MCF 10A (cell line): ENCODE results near the gene SIAH2. TPM values are rescaled to one million over a fixed set of nuclear protein-coding genes. Genes with fewer than 3 reads are reported as not detected.
A peak's percentile ranks its signal among the peaks of the same experiment; 100 is the strongest.

Source experiments
- BruUV-seq: library from RNA; stranded (reverse); fragments of 400-500 nt; replicated peaks from 2 replicates; lab custom pipeline; 2021; lab: Mats Ljungman, UMichigan
- CTCF ChIA-PET: fragments of 300-600 bp; sonication (Branson Sonifier 250); formaldehyde crosslinking; extraction: SDS; loops from one replicate; lab custom pipeline; 2021; ENCODE audit warnings: antibody characterized with exemption, inconsistent platforms; lab: Yijun Ruan, JAX
- POLR2A ChIA-PET: fragments of 300-600, 350-650 bp; sonication (Branson Sonifier 250); formaldehyde crosslinking; extraction: SDS; loops from one replicate; lab custom pipeline; 2020; ENCODE audit warnings: antibody characterized with exemption, inconsistent platforms; lab: Yijun Ruan, JAX
- DNase-seq: peaks from one replicate; pipeline ENCODE4 v3.0.0-alpha.2; 2018; ENCODE audit not compliant: unreplicated experiment
- H3K27ac Mint-ChIP-seq: one replicate; pipeline ENCODE4 v1.8.0; 2022; ENCODE audit warnings: mild to moderate bottlenecking, low read depth, mixed read lengths; ENCODE audit not compliant: unreplicated experiment
- H3K27me3 Mint-ChIP-seq: one replicate; pipeline ENCODE4 v1.8.0; 2022; ENCODE audit warnings: mixed read lengths; ENCODE audit not compliant: insufficient read depth, unreplicated experiment
- H3K36me3 Mint-ChIP-seq: one replicate; pipeline ENCODE4 v1.8.0; 2022; ENCODE audit warnings: mild to moderate bottlenecking, moderate library complexity, mixed read lengths; ENCODE audit not compliant: insufficient read depth, unreplicated experiment
- H3K4me1 Mint-ChIP-seq: one replicate; pipeline ENCODE4 v1.8.0; 2022; ENCODE audit warnings: mixed read lengths; ENCODE audit not compliant: insufficient read depth, unreplicated experiment
- H3K4me3 Mint-ChIP-seq: one replicate; pipeline ENCODE4 v1.8.0; 2022; ENCODE audit warnings: mild to moderate bottlenecking, moderate library complexity, mixed read lengths; ENCODE audit not compliant: unreplicated experiment
- H3K9me3 Mint-ChIP-seq: one replicate; pipeline ENCODE4 v1.8.0; 2022; ENCODE audit warnings: mixed read lengths; ENCODE audit not compliant: unreplicated experiment
- CTCF ChIP-seq: fragments of 200-600 bp; IDR thresholded peaks from one replicate; pipeline ENCODE4 v1.8.0; 2022; ENCODE audit warnings: antibody characterized with exemption, mild to moderate bottlenecking; ENCODE audit not compliant: unreplicated experiment
- intact Hi-C: fragments of 100-400 bp; cut with micrococcal nuclease; formaldehyde crosslinking; loops from 2 replicates; pipeline ENCODE4 v1.14.1; 2022
- total RNA-seq: library from RNA; stranded (reverse); gene quantifications from 2 replicates; pipeline ENCODE4 v1.2.3, GENCODE V29; 2022

SIAH2 gene
- total RNA-seq, 1 experiment from 2014 or later: 35.4 TPM

DNA sequence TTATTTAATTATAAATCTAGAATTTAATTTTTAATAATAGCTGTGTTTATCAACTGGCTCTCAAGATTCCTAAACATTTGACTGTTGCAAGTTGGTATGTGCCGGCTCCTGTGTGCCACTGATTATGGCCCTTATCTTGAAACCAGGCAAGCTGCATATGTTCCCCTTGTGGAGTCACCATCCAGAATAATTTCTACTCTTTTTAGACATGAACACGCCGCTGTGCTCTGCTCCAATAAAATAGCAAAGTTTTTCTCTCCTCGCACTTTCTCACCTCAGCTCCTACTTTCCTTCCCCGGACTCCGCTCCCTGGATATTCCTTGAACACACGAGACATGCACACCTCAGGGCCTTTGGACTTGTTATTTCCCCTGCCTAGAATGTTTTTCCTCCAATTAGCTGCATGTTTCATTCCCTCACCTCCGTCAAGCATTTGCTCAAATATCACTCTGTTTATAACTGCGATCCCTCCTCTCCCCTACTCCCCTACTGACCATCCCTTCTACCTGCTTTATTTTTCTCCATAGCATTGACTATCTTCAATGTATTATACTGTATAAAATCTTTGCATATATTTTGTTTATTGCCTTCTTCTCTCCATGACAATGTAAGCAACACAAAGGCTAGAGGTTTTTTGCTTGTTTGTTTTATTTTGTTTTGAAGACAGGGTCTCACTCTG lies 33.1 kb downstream of the SIAH2 start:
- CTCF ChIA-PET: interaction anchor here (0.6 to 3.4 kb wide), 5 partner anchors 25 to 320 kb away, joined by 3 to 13 read pairs (median 4); partner anchors contain the start of gene SIAH2
- no peaks in the 10 kb centered on the region for H3K27me3 Mint-ChIP-seq
- BruUV-seq: no TSS peak
- peaks cover 19% of the 10 kb centered on the region for H3K4me1 Mint-ChIP-seq
- no peaks in the 10 kb centered on the region for H3K9me3 Mint-ChIP-seq
- H3K27ac Mint-ChIP-seq: no peak overlapping the region
- POLR2A ChIA-PET: interaction anchor here (7.3 kb wide), 1 partner anchor 33 kb away, joined by 70 read pairs; the partner anchor contains the start of gene SIAH2
- H3K4me3 Mint-ChIP-seq: no peak overlapping the region
- DNase-seq: no peak
- no peak for TF ChIP-seq CTCF
- peaks cover under 1% of the 10 kb centered on the region for H3K36me3 Mint-ChIP-seq
- intact Hi-C loops: no loop called here

- H3K4me1 Mint-ChIP-seq: peaks cover 14% of the 10 kb centered on the region
- H3K36me3 Mint-ChIP-seq: no peaks in the 10 kb centered on the region
- no peak for TF ChIP-seq CTCF
- no peaks in the 10 kb centered on the region for H3K27me3 Mint-ChIP-seq
- H3K27ac Mint-ChIP-seq: no peak overlapping the region
- intact Hi-C loops: no loop called here
- H3K9me3 Mint-ChIP-seq: no peaks in the 10 kb centered on the region
- POLR2A ChIA-PET: interaction anchor here (0.8 to 7.3 kb wide), 6 partner anchors 10 to 125 kb away, joined by 3 to 70 read pairs (median 4); partner anchors contain the start of genes SELENOT and SIAH2
- peak; percentile 51 for DNase-seq
- H3K4me3 Mint-ChIP-seq: no peak overlapping the region
- no TSS peak for BruUV-seq
- CTCF ChIA-PET: interaction anchor here (0.6 to 3.4 kb wide), 6 partner anchors 16 to 137 kb away, joined by 3 to 13 read pairs (median 4); partner anchors contain the start of gene SIAH2
These were observed 35.1 kb downstream of the SIAH2 start for GRCh38 chr3:150727653-150728502.

GRCh38 chr3:150725548-150725947 lies 37.4 kb downstream of the SIAH2 start:
- no TSS peak for BruUV-seq
- Mint-ChIP-seq H3K9me3 (no peaks in the 10 kb centered on the region), H3K4me3 (no peak overlapping the region), H3K27ac (peak overlapping the region; percentile 6), H3K36me3 (no peaks in the 10 kb centered on the region), H3K4me1 (peaks cover 16% of the 10 kb centered on the region), H3K27me3 (no peaks in the 10 kb centered on the region)
- POLR2A ChIA-PET: interaction anchor here (0.6 to 7.3 kb wide), 2 partner anchors 38 to 389 kb away, joined by 3 to 70 read pairs; partner anchors contain the start of gene SIAH2
- CTCF ChIA-PET: interaction anchor here (0.6 to 1.5 kb wide), 5 partner anchors 38 to 420 kb away, joined by 4 to 10 read pairs (median 4); no protein-coding TSS in a partner anchor
- DNase-seq: peak; percentile 41
- intact Hi-C loops: loop anchor here (1.0 kb wide), 1 partner anchor 140 kb away; no protein-coding TSS in a partner anchor
- TF ChIP-seq CTCF: no peak
